ENCODE data around the gene SRSF9.
"Not testable (repeated sequence)": the region's sequence is repeated elsewhere in the genome, so short reads cannot be mapped to it uniquely, and the experiment has no call there.

The SRSF9 gene

DNA sequence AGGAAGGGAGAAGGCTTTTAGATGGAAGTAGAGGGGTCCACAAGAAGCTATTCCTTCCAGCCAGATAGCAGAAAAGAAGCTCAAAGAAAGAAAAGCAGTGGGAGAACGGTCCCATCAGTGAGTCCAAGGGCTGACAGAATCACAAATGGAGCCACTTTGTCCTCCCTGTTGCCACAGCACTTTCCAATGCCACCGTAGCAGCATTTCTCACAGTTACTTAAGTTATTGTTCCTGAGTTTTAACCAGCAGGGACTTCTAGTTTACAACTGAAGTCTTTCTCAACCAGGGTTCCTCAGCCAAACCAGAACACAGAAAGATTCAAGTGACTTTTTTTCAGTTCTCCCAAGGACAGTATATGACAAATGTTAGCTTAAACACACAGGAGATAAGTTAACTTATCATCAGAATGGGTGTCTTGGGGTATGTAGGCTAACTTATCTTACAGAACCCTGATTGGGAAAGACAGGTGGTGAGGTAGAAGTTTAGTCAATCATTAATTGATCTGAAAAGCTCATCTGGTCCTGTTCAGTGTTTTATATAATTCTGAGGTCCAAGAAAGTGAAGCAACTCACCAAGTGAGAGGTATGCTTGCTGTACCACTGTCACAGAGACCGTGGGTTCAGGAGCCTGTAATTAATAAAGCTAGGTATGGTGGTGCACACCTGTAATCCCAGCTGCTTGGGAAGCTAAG is 16.3 kb downstream of the SRSF9 start:
- no peak overlapping the region for H3K4me3 ChIP-seq (ENCODE audit: low read depth, low read length)

- H3K4me3 ChIP-seq (ENCODE audit: low read depth, low read length): not testable (repeated sequence)
Observed at GRCh38 chr12:120452524-120452923, 17.0 kb downstream of the SRSF9 start.

DNA sequence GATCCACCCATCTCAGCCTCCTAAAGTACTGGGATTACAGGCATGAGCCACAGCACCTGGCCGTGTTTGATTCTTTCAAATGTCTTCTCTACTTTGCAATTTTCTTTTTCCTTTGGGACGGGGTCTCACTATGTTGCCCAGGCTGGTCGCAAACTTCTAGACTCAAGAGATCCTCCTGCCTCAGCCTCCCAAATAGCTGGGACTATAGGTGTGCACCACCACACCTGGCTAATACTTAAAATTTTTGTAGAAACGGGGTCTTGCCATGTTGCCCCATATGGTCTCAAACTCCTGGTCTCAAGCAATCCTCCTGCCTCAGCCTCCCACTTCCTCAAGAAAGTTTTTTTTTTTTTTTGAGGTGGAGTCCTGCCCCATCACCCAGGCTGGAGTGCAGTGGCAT is 21.6 kb downstream of the SRSF9 start:
- H3K4me3 ChIP-seq (ENCODE audit: low read depth, low read length): no peak overlapping the region

DNA sequence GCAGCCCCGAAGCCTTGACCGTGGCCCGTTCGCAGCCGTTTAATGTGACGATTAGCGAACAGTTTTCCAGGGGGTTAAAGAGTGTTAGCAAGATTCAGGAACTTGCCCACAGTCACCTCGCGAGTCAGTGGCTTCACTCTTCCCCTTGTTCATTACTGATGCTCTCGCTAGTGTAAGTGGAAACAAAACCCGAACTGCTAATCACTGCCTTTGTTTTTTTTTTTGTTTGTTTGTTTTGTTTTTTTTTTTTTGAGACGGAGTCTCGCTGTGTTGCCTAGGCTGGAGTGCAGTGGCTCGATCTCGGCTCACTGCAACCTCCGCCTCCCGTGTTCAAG is 22.7 kb downstream of the SRSF9 start:
- H3K4me3 ChIP-seq (ENCODE audit: low read depth, low read length): peak overlapping the region; percentile 99

DNA sequence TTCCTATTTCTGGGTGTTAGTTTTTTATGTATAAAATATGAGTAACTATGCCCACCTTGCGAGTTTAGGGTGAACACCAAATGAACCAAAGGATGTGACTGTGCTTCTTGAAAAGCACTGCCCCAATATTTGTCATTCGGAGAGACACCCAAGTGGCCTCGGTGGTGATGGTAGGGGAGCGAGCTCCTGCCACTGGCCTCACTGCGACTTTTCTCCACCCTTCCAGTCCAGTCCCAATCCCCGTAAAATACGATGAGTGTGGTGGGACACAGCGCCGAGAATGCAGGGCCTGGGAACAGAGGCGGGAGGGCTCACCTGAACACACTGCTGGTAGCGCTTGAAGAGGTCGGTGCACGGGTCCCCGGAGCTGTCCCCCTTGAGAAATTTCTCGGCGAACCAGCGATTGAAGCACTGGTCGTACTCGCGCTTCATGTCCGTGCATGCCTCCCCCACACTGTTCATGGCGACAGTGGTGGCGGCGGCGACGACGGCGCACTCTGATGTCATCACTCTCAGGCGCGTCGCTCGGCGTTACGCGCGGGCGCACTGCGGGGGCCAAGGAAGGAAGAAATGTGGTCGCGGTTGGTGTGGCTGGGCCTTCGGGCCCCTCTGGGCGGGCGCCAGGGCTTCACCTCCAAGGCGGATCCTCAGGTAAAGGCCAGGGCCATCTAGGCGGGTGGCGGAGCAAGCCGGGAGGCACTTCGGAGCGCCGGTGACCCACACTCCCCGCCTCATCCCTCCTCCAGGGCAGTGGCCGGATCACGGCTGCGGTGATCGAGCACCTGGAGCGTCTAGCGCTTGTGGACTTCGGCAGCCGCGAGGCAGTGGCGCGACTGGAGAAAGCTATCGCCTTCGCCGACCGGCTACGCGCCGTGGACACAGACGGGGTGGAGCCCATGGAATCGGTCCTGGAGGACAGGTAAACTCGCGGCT is 23.4 kb downstream of the SRSF9 start, which contains the start of the genes GATC and TRIAP1:
Gene GATC, plus strand, starts transcription at position 534 of the 933 bp plus-strand sequence. Its CDS starts 37 bp downstream, at position 571.
Gene TRIAP1, minus strand, starts transcription at position 474 of the 933 bp plus-strand sequence. Its CDS starts 12 bp downstream, at position 462.
- peak within 1 kb of the TSS; percentile 99 for H3K4me3 ChIP-seq (ENCODE audit: low read depth, low read length)

- no peak overlapping the region for H3K4me3 ChIP-seq (ENCODE audit: low read depth, low read length)
Observed at GRCh38 chr12:120444676-120445075, 24.9 kb downstream of the SRSF9 start.

DNA sequence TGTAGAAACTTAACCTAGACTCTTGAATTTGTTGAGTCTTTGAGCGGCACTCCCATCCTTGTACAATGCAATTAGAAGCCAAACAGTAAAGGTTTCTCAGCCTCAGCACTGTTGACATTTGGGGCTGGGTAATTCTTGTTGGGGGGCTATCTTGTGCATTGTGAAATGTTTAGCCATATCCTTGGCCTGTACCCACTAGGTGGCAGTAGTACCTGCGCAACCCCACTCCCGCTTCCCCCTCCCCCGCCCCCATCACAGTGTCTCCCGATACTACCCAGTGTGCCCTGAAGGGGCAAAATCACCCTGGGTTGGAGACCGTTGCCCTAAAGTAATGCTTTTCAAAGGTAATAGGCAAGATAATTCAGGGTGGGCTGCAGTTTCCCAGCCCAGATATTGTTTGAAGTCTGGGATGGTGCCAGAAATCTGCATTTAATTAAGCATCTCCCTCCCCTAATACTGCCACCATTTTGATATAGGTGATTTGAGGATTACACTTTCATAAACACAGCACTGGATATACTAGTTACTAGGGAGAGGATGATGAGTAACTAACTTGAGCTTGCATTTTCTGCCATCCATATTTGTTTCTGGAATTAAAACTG is 29.8 kb downstream of the SRSF9 start:
- no peak overlapping the region for H3K4me3 ChIP-seq (ENCODE audit: low read depth, low read length)

DNA sequence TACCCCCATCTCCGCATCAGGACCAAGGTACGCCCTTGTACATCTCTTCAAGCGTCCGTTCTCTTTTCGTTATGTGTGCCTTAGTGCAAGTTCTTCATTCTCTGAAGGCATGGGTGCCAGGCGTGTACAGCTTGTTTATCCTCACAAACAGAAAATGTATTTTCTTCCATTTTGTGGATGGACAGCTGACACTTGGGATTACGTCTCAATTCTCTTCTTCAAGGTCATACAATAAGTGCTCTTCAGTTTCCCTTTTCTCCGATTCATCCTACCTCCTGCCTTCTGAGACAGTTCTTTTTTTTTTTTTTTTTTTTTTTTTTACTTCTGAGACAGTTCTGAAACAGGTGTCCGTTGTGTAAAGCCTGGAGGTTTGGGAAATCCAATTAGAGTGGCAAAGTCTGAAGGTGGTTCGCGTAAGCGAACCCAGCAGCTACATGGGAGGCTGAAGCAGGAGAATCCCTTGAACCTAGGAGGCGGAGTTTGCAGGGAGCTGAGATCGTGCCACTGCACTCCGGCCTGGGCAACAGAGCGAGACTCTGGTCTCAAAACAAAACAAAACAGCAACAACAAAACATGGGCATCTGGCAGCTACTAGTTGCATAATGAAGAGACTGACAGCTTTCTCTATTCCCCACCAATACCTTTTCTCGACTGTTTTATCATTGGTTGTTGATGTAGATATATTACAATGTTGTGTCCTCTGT is 30.9 kb downstream of the SRSF9 start:
- peak overlapping the region; percentile 92 for H3K4me3 ChIP-seq (ENCODE audit: low read depth, low read length)

- peak within 1 kb of the TSS; percentile 92 for H3K4me3 ChIP-seq (ENCODE audit: low read depth, low read length)
Observed at GRCh38 chr12:120437735-120438494, 31.6 kb downstream of the SRSF9 start, which contains the start of gene COX6A1. Gene COX6A1 (plus strand): TSS chr12:120438113. CDS start chr12:120438127, 14 bp downstream.

- H3K4me3 ChIP-seq (ENCODE audit: low read depth, low read length): no peak overlapping the region
Observed at GRCh38 chr12:120432772-120433525, 36.6 kb downstream of the SRSF9 start.

DNA sequence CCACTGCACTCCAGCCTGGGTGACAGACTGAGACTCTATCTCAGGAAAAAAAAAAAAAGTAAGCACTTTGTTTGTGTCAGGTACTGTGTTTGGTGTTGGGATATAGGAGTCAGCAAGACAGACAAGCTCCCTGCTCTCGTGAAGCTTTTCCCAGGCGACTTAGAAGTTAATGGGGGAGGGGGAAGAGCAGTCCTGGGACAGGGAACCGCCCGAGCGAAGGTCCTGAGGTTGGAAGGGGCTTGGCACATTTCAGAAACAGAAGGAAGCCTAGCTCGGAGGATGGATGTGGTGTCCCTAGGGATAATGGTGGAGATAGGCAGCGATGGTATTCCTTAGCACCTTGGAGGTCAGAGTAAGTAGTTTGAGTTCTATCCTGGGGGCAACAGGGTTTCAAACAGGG is 40.2 kb downstream of the SRSF9 start:
- no peak overlapping the region for H3K4me3 ChIP-seq (ENCODE audit: low read depth, low read length)

- no peak overlapping the region for H3K4me3 ChIP-seq (ENCODE audit: low read depth, low read length)
Observed at GRCh38 chr12:120428597-120429229, 40.8 kb downstream of the SRSF9 start.

DNA sequence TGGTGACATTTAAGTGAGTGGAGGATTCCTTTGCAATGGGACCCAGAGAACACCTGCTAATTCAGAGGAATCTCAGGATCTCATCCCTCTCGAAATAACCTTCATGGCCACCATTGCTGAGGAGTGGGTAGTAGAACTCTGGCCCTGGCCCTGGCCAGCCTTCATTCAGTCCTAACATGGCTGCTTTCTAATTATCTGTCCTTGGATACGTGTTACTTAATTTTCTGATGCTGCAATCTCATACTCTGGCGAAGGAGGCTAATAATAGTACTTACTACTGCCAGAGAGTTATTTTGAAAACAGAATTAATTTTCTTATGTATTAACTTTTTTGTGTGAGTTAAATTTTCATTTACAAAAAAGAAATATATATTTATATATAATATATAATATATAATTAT is 43.8 kb downstream of the SRSF9 start:
- no peak overlapping the region for H3K4me3 ChIP-seq (ENCODE audit: low read depth, low read length)

GRCh38 chr12:120422892-120423456 is 46.6 kb downstream of the SRSF9 start:
- H3K4me3 ChIP-seq (ENCODE audit: low read depth, low read length): no peak overlapping the region

DNA sequence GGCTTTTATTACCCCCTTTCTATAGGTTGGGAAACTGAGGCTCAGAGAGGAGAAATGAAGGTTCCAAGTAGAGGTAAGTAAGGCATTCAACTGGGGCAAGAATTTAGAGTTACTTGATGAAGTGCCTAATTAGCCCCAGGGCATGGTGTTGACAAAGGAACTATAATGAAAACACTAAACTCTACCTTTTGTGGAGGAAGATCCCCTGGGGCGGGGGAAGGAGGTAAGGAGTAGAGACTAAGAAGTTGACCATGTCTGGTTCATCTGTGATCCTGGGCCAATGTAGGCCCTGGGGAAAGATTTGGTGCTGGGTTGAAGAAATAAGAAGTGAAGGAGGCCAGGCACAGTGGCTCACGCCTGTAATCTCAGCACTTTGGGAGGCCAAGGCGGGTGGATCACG is 47.8 kb downstream of the SRSF9 start:
- H3K4me3 ChIP-seq (ENCODE audit: low read depth, low read length): no peak overlapping the region

DNA sequence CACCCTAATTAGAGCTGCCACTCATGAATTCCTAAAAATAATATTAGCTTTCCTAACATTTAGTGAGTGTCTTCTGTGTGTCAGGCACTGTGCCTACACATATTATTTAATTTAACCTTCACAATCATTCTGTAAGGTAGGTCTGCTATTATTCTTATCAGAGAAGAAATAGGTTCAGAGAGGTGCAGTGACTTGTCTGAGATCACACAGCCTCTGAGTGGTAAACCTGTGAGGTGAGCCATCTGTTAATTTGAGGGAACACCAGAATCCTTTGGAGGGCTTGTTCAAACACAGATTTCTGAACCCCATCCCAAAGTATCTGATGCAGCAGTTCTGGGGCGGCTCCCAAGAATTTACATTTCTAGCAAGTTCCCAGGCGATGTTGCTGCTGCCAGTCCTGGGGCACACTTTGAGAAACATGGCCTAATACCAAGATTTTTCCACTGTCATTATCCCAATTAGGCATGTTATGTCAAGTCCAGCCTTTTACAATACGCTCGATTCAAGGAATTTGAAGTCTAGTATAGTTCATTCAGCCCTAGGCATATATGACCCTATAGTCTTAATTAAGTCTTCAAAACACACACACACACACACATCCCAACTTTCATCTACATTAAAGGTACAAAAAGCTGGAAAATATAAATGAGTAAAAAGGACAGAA is 51.5 kb downstream of the SRSF9 start:
- no peak overlapping the region for H3K4me3 ChIP-seq (ENCODE audit: low read depth, low read length)

GRCh38 chr12:120416490-120417216 is 52.9 kb downstream of the SRSF9 start:
- no peak overlapping the region for H3K4me3 ChIP-seq (ENCODE audit: low read depth, low read length)

All from iPS-11a (cell line).